ENCODE results near the gene FBXL15.
A peak's percentile ranks its signal among the peaks of the same experiment; 100 is the strongest.

The FBXL15 gene

GRCh38 chr10:102424916-102425315 lies 4.3 kb downstream of the FBXL15 start:
- H3K4me3 ChIP-seq (ENCODE audit: low read depth, low read length), result no peak overlapping the region
- no peak for DNase-seq (ENCODE audit: low read depth)
- TF ChIP-seq MYC (IDR thresholded peaks at IDR 0.05; ENCODE audit: low read depth, low read length) (no peak), CTCF (IDR thresholded peaks at IDR 0.05; ENCODE audit: low read depth, low read length) (no peak), POLR2A (IDR thresholded peaks at IDR 0.05; ENCODE audit: extremely low read depth, insufficient read length) (no peak)
- TF ChIP-seq, protein P1, sequence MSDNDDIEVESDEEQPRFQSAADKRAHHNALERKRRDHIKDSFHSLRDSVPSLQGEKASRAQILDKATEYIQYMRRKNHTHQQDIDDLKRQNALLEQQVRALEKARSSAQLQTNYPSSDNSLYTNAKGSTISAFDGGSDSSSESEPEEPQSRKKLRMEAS (IDR thresholded peaks at IDR 0.05; ENCODE audit: low read depth, low read length), result no peak

GRCh38 chr10:102425444-102425843 lies 4.8 kb downstream of the FBXL15 start:
- DNase-seq (ENCODE audit: low read depth), result no peak
- no peak for TF ChIP-seq POLR2A (IDR thresholded peaks at IDR 0.05; ENCODE audit: extremely low read depth, insufficient read length)
- H3K4me3 ChIP-seq (ENCODE audit: low read depth, low read length), result no peak overlapping the region

GRCh38 chr10:102426803-102427287 lies 6.2 kb downstream of the FBXL15 start:
- H3K4me3 ChIP-seq (ENCODE audit: low read depth, low read length), result no peak overlapping the region
- TF ChIP-seq POLR2A (IDR thresholded peaks at IDR 0.05; ENCODE audit: extremely low read depth, insufficient read length), result no peak
- TF ChIP-seq, protein P1 (IDR thresholded peaks at IDR 0.05; ENCODE audit: low read depth, low read length), result no peak
- TF ChIP-seq MYC (IDR thresholded peaks at IDR 0.05; ENCODE audit: low read depth, low read length), result no peak
- TF ChIP-seq CTCF (IDR thresholded peaks at IDR 0.05; ENCODE audit: low read depth, low read length), result no peak
- DNase-seq (ENCODE audit: low read depth), result no peak

DNA sequence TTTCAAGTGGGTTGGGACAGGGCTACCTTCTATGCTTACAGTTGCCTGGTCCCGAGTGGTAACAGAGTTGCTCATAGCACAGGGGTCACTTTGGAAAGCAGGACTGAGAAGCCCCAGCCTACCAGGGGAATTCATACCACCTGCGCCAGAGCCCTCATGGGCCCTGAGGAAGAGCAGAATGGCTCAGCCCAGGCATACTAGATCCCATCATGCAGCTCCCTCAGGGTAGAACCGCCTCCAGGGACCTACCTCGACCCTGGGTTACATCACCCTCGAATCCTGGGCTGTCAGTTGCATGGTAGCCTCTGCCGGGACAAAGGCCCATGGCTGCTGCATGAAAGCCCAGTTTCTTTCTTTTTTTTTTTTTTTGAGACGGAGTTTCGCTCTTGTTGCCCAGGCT lies 8.8 kb downstream of the FBXL15 start:
- TF ChIP-seq CTCF (IDR thresholded peaks at IDR 0.05; ENCODE audit: low read depth, low read length) (no peak), POLR2A (IDR thresholded peaks at IDR 0.05; ENCODE audit: extremely low read depth, insufficient read length) (no peak), MYC (IDR thresholded peaks at IDR 0.05; ENCODE audit: low read depth, low read length) (no peak)
- TF ChIP-seq, protein P1 (IDR thresholded peaks at IDR 0.05; ENCODE audit: low read depth, low read length), result no peak
- DNase-seq (ENCODE audit: low read depth), result no peak
- H3K4me3 ChIP-seq (ENCODE audit: low read depth, low read length), result no peak overlapping the region

GRCh38 chr10:102431452-102432124 lies 11.0 kb downstream of the FBXL15 start:
- H3K4me3 ChIP-seq (ENCODE audit: low read depth, low read length), result peak overlapping the region; percentile 71
- peak; percentile 65 for DNase-seq (ENCODE audit: low read depth)
- no peak for TF ChIP-seq POLR2A (IDR thresholded peaks at IDR 0.05; ENCODE audit: extremely low read depth, insufficient read length)
- TF ChIP-seq CTCF (IDR thresholded peaks at IDR 0.05; ENCODE audit: low read depth, low read length), result no peak
- TF ChIP-seq, protein P1 (IDR thresholded peaks at IDR 0.05; ENCODE audit: low read depth, low read length), result no peak
- no peak for TF ChIP-seq MYC (IDR thresholded peaks at IDR 0.05; ENCODE audit: low read depth, low read length)

- DNase-seq (ENCODE audit: low read depth), result peak; percentile 98
- H3K4me3 ChIP-seq (ENCODE audit: low read depth, low read length), result peak within 1 kb of the TSS; percentile 71
- TF ChIP-seq POLR2A (IDR thresholded peaks at IDR 0.05; ENCODE audit: extremely low read depth, insufficient read length) (peak; percentile 90), CTCF (IDR thresholded peaks at IDR 0.05; ENCODE audit: low read depth, low read length) (no peak), MYC (IDR thresholded peaks at IDR 0.05; ENCODE audit: low read depth, low read length) (peak; percentile 81)
- TF ChIP-seq, protein P1 (IDR thresholded peaks at IDR 0.05; ENCODE audit: low read depth, low read length), result peak; percentile 68; the same call in 1 of the 2 replicates
Observed at GRCh38 chr10:102432162-102432950, 11.7 kb downstream of the FBXL15 start, which contains the start of gene CUEDC2. Gene CUEDC2 (minus strand): TSS chr10:102432574. CDS start chr10:102425188, 7,386 bp downstream.

All from NB4 (cell line).